ENCODE data around the gene CAPN5. TPM values are rescaled to one million over a fixed set of nuclear protein-coding genes. Genes with fewer than 3 reads are reported as not detected.
"Not testable (repeated sequence)": the region's sequence is repeated elsewhere in the genome, so short reads cannot be mapped to it uniquely, and the experiment has no call there.

Gene CAPN5
- total RNA-seq, 1 donor from 2014 or later: 15.0 TPM

DNA sequence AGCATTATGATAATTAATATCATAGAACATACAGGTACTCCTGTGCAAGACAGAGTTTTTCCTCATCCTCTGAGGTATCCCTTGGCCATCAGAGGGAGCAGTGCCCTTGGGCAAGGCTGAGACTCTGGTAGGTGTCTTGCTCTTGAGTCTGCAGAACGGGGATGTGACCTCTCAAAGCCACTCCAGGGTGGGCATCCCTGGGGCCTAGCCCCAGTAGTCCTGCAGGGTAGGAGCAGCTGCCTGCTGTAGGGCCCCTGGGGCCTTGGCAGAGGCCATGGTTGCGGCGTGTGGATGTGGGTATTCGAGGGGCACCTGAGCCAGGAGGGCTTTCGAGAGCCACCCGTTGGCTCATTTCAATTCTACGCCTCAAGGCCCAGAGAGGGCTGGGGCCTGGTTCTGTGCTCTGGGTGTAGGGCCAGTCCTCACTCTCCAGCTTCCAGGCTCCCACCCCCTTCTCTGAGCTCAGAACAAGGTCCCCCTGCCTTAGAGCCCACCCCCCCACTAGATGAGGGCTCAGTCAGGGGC, 28.1 kb downstream of the CAPN5 start:
- Histone ChIP-seq H3K4me1 (no peaks in the 10 kb centered on the region), H3K27ac (no peak overlapping the region), H3K4me3 (no peak overlapping the region), H3K9me3 (no peaks in the 10 kb centered on the region), H3K27me3 (no peaks in the 10 kb centered on the region), H3K36me3 (no peaks in the 10 kb centered on the region)
- no peak for DNase-seq (ENCODE audit: extremely low spot score in 2 of 2)
- intact Hi-C loops (cut with DNase I): loop anchor here (5.0 kb wide), 1 partner anchor 48 kb away; no protein-coding TSS in a partner anchor
- TF ChIP-seq POLR2AphosphoS5 (IDR thresholded peaks at IDR 0.05; ENCODE audit: insufficient read depth in 1 of 2, low read depth in 1 of 2) (no peak), POLR2A (IDR thresholded peaks at IDR 0.05) (no peak)
- TF ChIP-seq, protein P1, sequence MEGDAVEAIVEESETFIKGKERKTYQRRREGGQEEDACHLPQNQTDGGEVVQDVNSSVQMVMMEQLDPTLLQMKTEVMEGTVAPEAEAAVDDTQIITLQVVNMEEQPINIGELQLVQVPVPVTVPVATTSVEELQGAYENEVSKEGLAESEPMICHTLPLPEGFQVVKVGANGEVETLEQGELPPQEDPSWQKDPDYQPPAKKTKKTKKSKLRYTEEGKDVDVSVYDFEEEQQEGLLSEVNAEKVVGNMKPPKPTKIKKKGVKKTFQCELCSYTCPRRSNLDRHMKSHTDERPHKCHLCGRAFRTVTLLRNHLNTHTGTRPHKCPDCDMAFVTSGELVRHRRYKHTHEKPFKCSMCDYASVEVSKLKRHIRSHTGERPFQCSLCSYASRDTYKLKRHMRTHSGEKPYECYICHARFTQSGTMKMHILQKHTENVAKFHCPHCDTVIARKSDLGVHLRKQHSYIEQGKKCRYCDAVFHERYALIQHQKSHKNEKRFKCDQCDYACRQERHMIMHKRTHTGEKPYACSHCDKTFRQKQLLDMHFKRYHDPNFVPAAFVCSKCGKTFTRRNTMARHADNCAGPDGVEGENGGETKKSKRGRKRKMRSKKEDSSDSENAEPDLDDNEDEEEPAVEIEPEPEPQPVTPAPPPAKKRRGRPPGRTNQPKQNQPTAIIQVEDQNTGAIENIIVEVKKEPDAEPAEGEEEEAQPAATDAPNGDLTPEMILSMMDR (IDR thresholded peaks at IDR 0.05): no peak

DNA sequence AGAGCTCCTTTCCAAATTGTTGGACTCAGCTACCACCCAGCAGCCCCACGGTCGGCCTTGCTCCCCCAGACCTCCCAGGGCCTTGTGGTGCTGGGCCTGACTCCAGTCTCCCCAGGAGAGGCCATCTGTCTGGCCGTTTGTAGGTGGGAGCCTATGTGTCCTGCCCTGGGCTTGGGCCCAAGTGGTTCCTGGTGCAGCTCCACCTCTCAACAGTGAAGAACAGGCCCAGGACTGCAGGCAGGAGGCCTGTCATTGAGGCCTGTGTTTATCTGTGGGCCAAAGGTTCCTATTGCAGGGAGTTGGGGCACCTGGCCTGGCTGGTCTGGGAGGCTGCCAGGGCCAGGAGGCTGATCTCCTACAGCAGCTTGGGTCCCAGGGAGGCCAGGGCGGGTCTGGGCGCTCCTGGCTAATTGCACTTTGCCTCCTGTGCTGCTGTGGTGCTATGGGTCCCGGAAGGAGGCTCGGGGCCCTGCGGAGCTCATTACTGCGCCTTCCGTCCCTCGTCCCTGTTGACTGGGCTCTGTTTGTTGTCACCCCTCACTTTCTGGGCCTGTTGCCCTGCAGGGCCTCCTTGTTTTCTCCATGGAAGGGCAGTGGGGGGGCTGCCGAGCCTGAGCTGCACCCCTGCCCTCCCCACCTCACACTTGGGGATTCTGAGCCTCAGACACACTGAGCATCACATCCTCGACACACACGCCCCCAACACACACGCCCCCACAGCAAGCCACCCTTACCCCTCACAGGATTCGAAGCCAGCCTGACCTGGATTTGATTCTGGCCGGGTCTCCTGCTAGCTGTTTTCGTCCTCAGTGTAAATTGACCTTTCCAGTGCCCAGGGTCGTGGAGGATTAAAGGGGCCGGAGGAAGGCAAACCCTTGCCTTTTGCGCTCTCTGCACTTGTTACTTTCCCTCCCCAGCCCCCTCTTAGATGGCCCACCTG, 29.1 kb downstream of the CAPN5 start:
- H3K27ac ChIP-seq: no peak overlapping the region
- no peaks in the 10 kb centered on the region for H3K27me3 ChIP-seq
- intact Hi-C loops (cut with DNase I): no loop called here
- H3K9me3 ChIP-seq: no peaks in the 10 kb centered on the region
- H3K4me1 ChIP-seq: no peaks in the 10 kb centered on the region
- no peak for DNase-seq (ENCODE audit: extremely low spot score in 2 of 2)
- TF ChIP-seq, protein P1 (IDR thresholded peaks at IDR 0.05): no peak
- no peaks in the 10 kb centered on the region for H3K36me3 ChIP-seq
- H3K4me3 ChIP-seq: no peak overlapping the region

DNA sequence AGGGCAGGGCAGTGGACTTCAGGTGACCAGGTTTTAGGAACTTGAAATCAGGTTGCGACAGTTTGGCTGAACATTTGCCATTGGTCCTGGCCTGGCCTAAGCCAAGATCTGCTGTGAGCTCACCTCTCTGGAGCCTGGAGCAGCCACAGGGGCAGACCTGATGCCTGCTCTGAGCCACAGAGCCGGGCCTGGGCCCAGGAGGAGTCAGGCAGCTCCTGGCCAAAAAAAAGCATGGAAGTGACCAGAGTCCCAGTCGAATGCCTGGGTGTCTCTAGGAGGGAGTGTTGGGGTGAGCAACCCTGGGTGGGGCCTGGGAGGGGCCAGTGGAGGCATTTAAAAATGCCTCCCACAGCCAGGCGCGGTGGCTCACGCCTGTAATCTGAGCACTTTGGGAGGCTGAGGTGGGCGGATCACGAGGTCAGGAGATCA, 29.8 kb downstream of the CAPN5 start:
- no peak overlapping the region for H3K4me3 ChIP-seq
- H3K9me3 ChIP-seq: no peaks in the 10 kb centered on the region
- DNase-seq (ENCODE audit: extremely low spot score in 2 of 2): no peak
- TF ChIP-seq POLR2AphosphoS5 (IDR thresholded peaks at IDR 0.05; ENCODE audit: insufficient read depth in 1 of 2, low read depth in 1 of 2): no peak
- no peak for TF ChIP-seq POLR2A (IDR thresholded peaks at IDR 0.05)
- TF ChIP-seq, protein P1 (IDR thresholded peaks at IDR 0.05): no peak
- H3K36me3 ChIP-seq: no peaks in the 10 kb centered on the region
- no peak overlapping the region for H3K27ac ChIP-seq
- no peaks in the 10 kb centered on the region for H3K27me3 ChIP-seq
- intact Hi-C loops (cut with DNase I): no loop called here
- no peaks in the 10 kb centered on the region for H3K4me1 ChIP-seq

DNA sequence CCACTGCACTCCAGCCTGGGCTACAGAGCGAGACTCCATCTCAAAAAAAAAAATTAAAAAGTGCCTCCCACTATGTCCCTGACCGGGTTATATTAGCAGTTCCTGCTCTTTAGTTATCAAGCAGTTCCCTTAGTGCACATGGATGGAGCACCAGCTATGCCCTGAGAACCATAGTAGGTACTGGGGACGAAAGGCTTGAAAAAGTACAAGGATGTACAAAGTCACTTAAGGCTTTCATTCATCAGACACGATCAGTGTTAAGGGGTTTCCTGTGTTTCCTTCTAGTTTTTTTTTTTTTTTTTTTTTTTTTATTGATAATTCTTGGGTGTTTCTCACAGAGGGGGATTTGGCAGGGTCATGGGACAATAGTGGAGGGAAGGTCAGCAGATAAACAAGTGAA, 30.4 kb downstream of the CAPN5 start:
- H3K36me3 ChIP-seq; H3K27ac ChIP-seq; H3K4me3 ChIP-seq; H3K4me1 ChIP-seq; DNase-seq (ENCODE audit: extremely low spot score in 2 of 2); H3K27me3 ChIP-seq; intact Hi-C loops (cut with DNase I); H3K9me3 ChIP-seq: not testable (repeated sequence)

DNA sequence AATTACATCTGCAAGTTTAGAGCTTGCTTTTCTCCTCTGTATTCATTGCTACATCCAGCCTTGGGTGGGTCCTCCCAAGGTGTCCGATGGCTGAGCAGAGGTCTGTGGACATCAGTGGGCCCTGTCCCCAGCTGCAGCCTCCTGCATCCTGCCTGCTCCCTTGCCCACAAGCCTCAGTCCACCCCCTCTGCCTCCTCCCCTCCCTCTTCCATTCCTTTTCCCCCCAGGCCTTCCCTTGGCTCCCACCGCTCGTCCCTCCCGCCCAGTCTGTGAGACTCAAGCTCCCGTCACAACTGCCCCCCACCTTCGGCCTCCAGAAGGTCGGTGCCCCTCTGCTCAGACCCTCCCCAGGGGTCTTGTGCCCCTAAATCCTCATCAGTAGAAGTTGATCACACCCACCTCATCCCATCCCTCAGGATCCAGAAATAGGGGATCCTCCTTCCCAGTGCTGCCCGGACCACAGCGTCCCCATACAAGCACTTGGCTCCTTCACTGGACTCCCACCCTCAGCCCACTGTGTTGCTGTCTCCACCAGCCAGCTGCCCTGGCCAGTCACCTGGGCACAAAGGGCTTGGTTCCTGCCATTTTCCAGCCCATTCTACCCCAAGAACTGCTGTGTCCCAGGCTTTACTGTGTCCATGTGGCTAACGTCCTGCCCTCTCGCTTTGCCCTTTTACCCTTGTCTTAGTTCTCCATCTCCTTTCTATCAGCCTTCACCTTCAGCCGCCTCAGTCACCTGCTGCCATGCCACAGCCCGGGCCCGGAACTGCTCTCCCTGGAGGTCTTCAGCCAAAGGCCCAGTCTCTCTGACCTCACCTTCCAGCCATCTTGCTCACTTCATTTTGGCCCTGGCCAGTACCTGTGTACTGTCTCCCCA, 33.6 kb downstream of the CAPN5 start:
- intact Hi-C loops (cut with DNase I): no loop called here
- Histone ChIP-seq H3K9me3 (no peaks in the 10 kb centered on the region), H3K4me1 (no peaks in the 10 kb centered on the region), H3K27ac (no peak overlapping the region), H3K27me3 (no peaks in the 10 kb centered on the region), H3K4me3 (no peak overlapping the region), H3K36me3 (no peaks in the 10 kb centered on the region)
- DNase-seq (ENCODE audit: extremely low spot score in 2 of 2): no peak
- TF ChIP-seq POLR2AphosphoS5 (IDR thresholded peaks at IDR 0.05; ENCODE audit: insufficient read depth in 1 of 2, low read depth in 1 of 2): no peak
- TF ChIP-seq, protein P1 (IDR thresholded peaks at IDR 0.05): no peak
- TF ChIP-seq POLR2A (IDR thresholded peaks at IDR 0.05): no peak
